HepG2 (cell line): Measurements from ENCODE around the gene ALDH3A2. TPM values are rescaled to one million over a fixed set of nuclear protein-coding genes. Genes with fewer than 3 reads are reported as not detected.

Experiments
- ASH2L ChIP-seq: fragments of 300-600, 200-600 bp; sonication (generic); IDR thresholded peaks from 2 replicates; pipeline ENCODE4 v1.7.0; 2017; ENCODE audit warnings: low read depth, mild to moderate bottlenecking, moderate library complexity, mixed read lengths, low read length; ENCODE audit not compliant: insufficient read length
- BCL6 ChIP-seq: IDR thresholded peaks from 2 replicates; pipeline ENCODE4 v1.6.1; 2016; ENCODE audit warnings: missing genetic modification reagents, missing compliant biosample characterization
- BRF2 ChIP-seq: sonication (generic); formaldehyde crosslinking; IDR thresholded peaks from 2 replicates; pipeline ENCODE4 v1.8.1; 2022; ENCODE audit warnings: mild to moderate bottlenecking, missing genetic modification reagents
- CREB1 ChIP-seq, 2 experiments: fragments of 450-650 bp in 1 of 2; IDR thresholded peaks; 2 replicates each; pipeline ENCODE4 v1.6.1; 2016 to 2017; ENCODE audit warnings: control low read depth in 1 of 2, mild to moderate bottlenecking in 1 of 2, missing compliant biosample characterization in 1 of 2, missing genetic modification characterization in 1 of 2
- DPF2 ChIP-seq: sonication (generic); formaldehyde crosslinking; IDR thresholded peaks from 2 replicates; pipeline ENCODE4 v1.4.0; 2020; ENCODE audit warnings: mild to moderate bottlenecking, low read depth, missing genetic modification reagents, borderline replicate concordance
- EP300 ChIP-seq, 3 experiments: sonication (generic) in 1 of 3; formaldehyde crosslinking in 1 of 3; IDR thresholded peaks; 2 replicates each; pipeline versions ENCODE4 v1.5.1 to v1.6.1; 2011 to 2020; ENCODE audit warnings: low read depth in 2 of 3, low read length in 2 of 3, borderline replicate concordance in 1 of 3, improper control_type of control experiment in 1 of 3, mild to moderate bottlenecking in 1 of 3, missing genetic modification reagents in 1 of 3, moderate library complexity in 1 of 3
- HMG20B ChIP-seq: conservative IDR thresholded peaks from 2 replicates; pipeline ENCODE4 v1.6.1; 2016; ENCODE audit warnings: missing genetic modification reagents, missing compliant biosample characterization
- HNF1A ChIP-seq, 2 experiments: sonication (generic) in 1 of 2; formaldehyde crosslinking in 1 of 2; IDR thresholded peaks; 2 replicates each; pipeline versions ENCODE4 v1.4.0 to v1.6.1; 2016 to 2020; ENCODE audit warnings: borderline replicate concordance in 1 of 2, low read depth in 1 of 2, mild to moderate bottlenecking in 1 of 2, missing genetic modification reagents in 1 of 2
- HNRNPL ChIP-seq: fragments of 200-400 bp; formaldehyde crosslinking; IDR thresholded peaks from 2 replicates; pipeline ENCODE4 v1.6.1; 2017; ENCODE audit warnings: mild to moderate bottlenecking, low read depth, low read length
- JUN ChIP-seq: sonication (generic); formaldehyde crosslinking; IDR thresholded peaks from 2 replicates; pipeline ENCODE4 v1.4.0; 2020; ENCODE audit warnings: mild to moderate bottlenecking, missing genetic modification reagents
- KLF16 ChIP-seq, 2 experiments: sonication (generic) in 1 of 2; formaldehyde crosslinking in 1 of 2; IDR thresholded peaks; 2 replicates each; pipeline versions ENCODE4 v1.6.1 to v1.8.0; 2016 to 2023; ENCODE audit warnings: missing genetic modification reagents in 2 of 2, missing compliant biosample characterization in 1 of 2
- PHF21A ChIP-seq: sonication (generic); formaldehyde crosslinking; IDR thresholded peaks from 2 replicates; pipeline ENCODE4 v1.5.0; 2020; ENCODE audit warnings: mild to moderate bottlenecking, missing genetic modification reagents
- SALL1 ChIP-seq: sonication (generic); formaldehyde crosslinking; IDR thresholded peaks from 2 replicates; pipeline ENCODE4 v1.8.0; 2022; ENCODE audit warnings: mild to moderate bottlenecking, missing genetic modification reagents
- SNAI1 ChIP-seq: sonication (generic); formaldehyde crosslinking; IDR thresholded peaks from 2 replicates; pipeline ENCODE4 v1.5.0; 2020; ENCODE audit warnings: mild to moderate bottlenecking, missing genetic modification reagents, borderline replicate concordance
- TAF1 ChIP-seq: sonication (generic); formaldehyde crosslinking; IDR thresholded peaks from 2 replicates; pipeline ENCODE4 v1.4.0; 2020; ENCODE audit warnings: missing genetic modification reagents
- ZNF124 ChIP-seq: sonication (generic); formaldehyde crosslinking; IDR thresholded peaks from 2 replicates; pipeline ENCODE4 v1.4.0; 2020; ENCODE audit warnings: missing genetic modification reagents
- ZNF33A ChIP-seq: sonication (generic); formaldehyde crosslinking; IDR thresholded peaks from 2 replicates; pipeline ENCODE4 v1.5.1; 2020; ENCODE audit warnings: missing genetic modification reagents, mild to moderate bottlenecking, moderate library complexity, borderline replicate concordance
- ZNF747 ChIP-seq: sonication (generic); formaldehyde crosslinking; IDR thresholded peaks from 2 replicates; pipeline ENCODE4 v1.8.1; 2023; ENCODE audit warnings: missing genetic modification reagents, mild to moderate bottlenecking, borderline replicate concordance
- polyA plus RNA-seq, 8 experiments: library from polyadenylated mRNA; depleted of rRNA in 3 of 8; stranded (reverse) in 7 of 8; unstranded in 1 of 8; fragments of >200 nt; fragmentation: Illumina TruSeq in 4 of 8; extraction: Trizol in 4 of 8; gene quantifications; 2 replicates each; pipeline versions ENCODE4 v1.2.1 to v1.2.3, GENCODE V29; 2011 to 2016; ENCODE audit warnings: low read depth in 4 of 8, missing spikeins in 1 of 8, mixed read lengths in 1 of 8; ENCODE audit not compliant: insufficient read depth in 1 of 8
- total RNA-seq, 5 experiments: library from RNA; depleted of rRNA; stranded (reverse); fragments of >200 nt; fragmentation: Illumina TruSeq; extraction: Trizol; gene quantifications; 2 replicates each; pipeline ENCODE4 v1.2.3, GENCODE V29; 2016; ENCODE audit warnings: low read depth in 1 of 5
- TF ChIP-seq, protein P1 (sequence below): sonication (generic); formaldehyde crosslinking; IDR thresholded peaks from 2 replicates; pipeline ENCODE4 v1.4.0; 2020; ENCODE audit warnings: missing genetic modification reagents

ALDH3A2 gene
- total and polyA plus RNA-seq, 2 of the 13 experiments (the other 11 are each of a cell fraction or from before 2014, with no cell fraction given): 80.8 to 180 TPM

DNA sequence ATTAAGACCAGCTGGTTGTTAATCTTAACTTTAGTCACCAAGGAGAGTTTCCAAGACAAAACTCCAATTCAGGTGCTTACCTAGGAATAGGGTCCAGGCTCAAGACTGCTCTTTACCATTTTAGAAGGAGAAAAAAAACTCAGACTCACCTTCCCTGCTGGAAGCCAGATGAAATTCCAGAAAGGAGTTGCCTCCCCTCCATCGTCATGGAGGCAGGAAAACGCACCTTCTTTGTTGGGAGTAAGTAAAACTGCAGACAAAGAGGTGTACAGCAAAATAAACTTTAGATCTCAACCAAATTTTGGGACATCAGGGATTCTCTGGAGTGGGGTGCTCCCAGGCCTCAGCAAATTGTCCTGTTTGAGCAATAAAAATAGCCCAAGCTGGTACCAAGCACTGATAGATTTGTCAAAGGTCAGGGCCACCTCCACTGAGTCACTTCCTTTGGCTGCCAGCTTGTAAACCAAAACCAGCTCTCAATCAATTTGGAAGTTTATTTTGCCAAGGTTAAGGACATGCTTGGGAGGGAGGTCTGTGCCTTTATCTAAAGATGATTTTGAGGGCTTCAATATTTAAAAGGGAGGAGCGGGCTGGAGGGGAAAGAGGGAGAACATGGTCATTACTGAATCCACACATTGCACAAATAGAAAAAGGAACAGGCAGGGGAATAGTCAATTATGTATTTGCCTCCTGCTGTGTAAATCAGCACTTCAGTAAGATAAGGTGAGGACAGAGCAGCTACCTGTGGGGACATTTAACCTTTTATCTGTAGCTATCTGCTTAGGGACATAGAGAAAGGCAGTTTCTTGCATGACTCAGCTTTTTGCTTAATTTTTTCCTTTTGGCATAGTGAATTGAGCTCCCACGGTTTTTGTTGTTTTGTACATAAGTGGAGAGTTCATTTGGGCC lies 1.5 kb upstream of the ALDH3A2 start (continued):
- TF ChIP-seq SALL1 (CRISPR knock-in tag) (peak; percentile 74), CREB1 (IDR thresholded peaks at IDR 0.05) (no peak), CREB1 (CRISPR knock-in tag; IDR thresholded peaks at IDR 0.05) (peak; percentile 34; the same call in 1 of the 2 replicates), JUN (peak; percentile 67; the same call in 1 of the 2 replicates), PHF21A (CRISPR knock-in tag) (peak; percentile 65; the same call in 1 of the 2 replicates), ZNF33A (CRISPR knock-in tag) (no peak), ASH2L (no peak), HNRNPL (no peak), KLF16 (CRISPR knock-in tag; IDR thresholded peaks at IDR 0.05) (peak in 1 of 2 experiments; percentile 51; a peak in 1 of 4 replicates), ZNF124 (CRISPR knock-in tag) (0 out of 2 replicates have a peak, but pooled peaks have one; percentile 45), SNAI1 (CRISPR knock-in tag) (no peak), DPF2 (peak; percentile 76; the same call in 1 of the 2 replicates), HMG20B (CRISPR knock-in tag) (0 out of 2 replicates have a peak, but pooled peaks have one; percentile 10), BRF2 (no peak), ZNF747 (no peak), EP300 (IDR thresholded peaks at IDR 0.05; ENCODE audit: low read depth in 2 of 2, low read length in 2 of 2) (peak in 1 of 2 experiments; percentile 78; a peak in 2 of 4 replicates), EP300 (CRISPR knock-in tag; IDR thresholded peaks at IDR 0.05; ENCODE audit: borderline replicate concordance) (peak; percentile 35; the same call in 1 of the 2 replicates), TAF1 (peak; percentile 25; the same call in 1 of the 2 replicates), BCL6 (CRISPR knock-in tag) (peak; percentile 32; the same call in 1 of the 2 replicates), HNF1A (IDR thresholded peaks at IDR 0.05; ENCODE audit: low read depth) (0 out of 2 replicates have a peak, but pooled peaks have one; percentile 40), HNF1A (CRISPR knock-in tag; IDR thresholded peaks at IDR 0.05; ENCODE audit: borderline replicate concordance) (no peak)
- TF ChIP-seq, protein P1, sequence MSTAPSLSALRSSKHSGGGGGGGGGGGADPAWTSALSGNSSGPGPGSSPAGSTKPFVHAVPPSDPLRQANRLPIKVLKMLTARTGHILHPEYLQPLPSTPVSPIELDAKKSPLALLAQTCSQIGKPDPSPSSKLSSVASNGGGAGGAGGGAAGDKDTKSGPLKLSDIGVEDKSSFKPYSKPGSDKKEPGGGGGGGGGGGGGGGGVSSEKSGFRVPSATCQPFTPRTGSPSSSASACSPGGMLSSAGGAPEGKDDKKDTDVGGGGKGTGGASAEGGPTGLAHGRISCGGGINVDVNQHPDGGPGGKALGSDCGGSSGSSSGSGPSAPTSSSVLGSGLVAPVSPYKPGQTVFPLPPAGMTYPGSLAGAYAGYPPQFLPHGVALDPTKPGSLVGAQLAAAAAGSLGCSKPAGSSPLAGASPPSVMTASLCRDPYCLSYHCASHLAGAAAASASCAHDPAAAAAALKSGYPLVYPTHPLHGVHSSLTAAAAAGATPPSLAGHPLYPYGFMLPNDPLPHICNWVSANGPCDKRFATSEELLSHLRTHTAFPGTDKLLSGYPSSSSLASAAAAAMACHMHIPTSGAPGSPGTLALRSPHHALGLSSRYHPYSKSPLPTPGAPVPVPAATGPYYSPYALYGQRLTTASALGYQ (CRISPR knock-in tag): no peak
